ENCODE measurements around the gene ENTPD7. TPM values are rescaled to one million over a fixed set of nuclear protein-coding genes. Genes with fewer than 3 reads are reported as not detected.

Gene ENTPD7
- total and polyA plus RNA-seq, 7 experiments from 2014 or later = 0.47 to 6.6 (median 3.2) TPM

DNA sequence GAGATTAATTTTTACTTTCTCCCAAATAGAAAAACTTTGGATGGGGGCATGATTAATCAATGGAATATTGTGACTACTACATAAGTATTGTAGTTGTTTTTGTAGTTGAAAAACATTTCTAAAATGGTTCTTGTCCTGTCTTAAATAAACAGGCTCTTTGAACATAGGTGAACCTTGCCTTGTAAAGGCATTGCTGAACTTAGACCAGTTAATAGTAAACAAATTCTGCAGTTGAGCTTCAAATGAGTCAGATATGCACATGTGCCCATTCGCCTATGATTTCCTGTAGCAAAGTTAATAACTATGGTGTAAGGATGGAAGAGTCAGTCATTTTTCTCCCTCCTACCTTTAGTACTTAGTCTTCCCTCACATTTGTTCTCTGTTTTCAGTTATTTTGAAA lies 95.4 kb downstream of the ENTPD7 start:
- peaks cover 0 to 3% (median 0%) of the 10 kb centered on the region in 11 donors for H3K9me3 Mint-ChIP-seq
- H3K4me3 Mint-ChIP-seq = no peak overlapping the region
- Histone ChIP-seq H3K27ac (ENCODE audit: low read depth, low read length) (no peak overlapping the region), H3K9me3 (ENCODE audit: control insufficient read depth in 2 of 3, low read length in 3 of 3) (no peaks in the 10 kb centered on the region), H3K27me3 (ENCODE audit: control insufficient read depth in 2 of 2, insufficient read depth in 2 of 2, low read length in 2 of 2) (no peaks in the 10 kb centered on the region), H3K4me1 (ENCODE audit: control insufficient read depth in 2 of 2, insufficient read depth in 2 of 2, low read length in 2 of 2) (no peaks in the 10 kb centered on the region), H3K36me3 (ENCODE audit: control insufficient read depth in 2 of 3, insufficient read depth in 3 of 3, low read length in 3 of 3) (peaks cover 15 to 77% (median 26%) of the 10 kb centered on the region in 3 experiments), H3K4me3 (ENCODE audit: low read length) (no peak overlapping the region)
- intact Hi-C loops (cut with micrococcal nuclease) = no loop called here
- no peak for DNase-seq
- no peak for ATAC-seq
- peaks cover 11 to 79% (median 64%) of the 10 kb centered on the region in 5 donors for H3K36me3 Mint-ChIP-seq
- no peak overlapping the region for H3K27ac Mint-ChIP-seq
- ChIA-PET POLR2A (no interaction called here), CTCF (no interaction called here)
- peaks cover 0 to 2% (median 0%) of the 10 kb centered on the region in 7 donors for H3K4me1 Mint-ChIP-seq
- no peaks in the 10 kb centered on the region for H3K27me3 Mint-ChIP-seq

Other genes with a start within 250 kb of the ENTPD7 start
- gene GOT1, start 228.9 kb upstream of the ENTPD7 start, total RNA-seq = 10 to 100 TPM in 3 of 5 experiments, 1 to 10 TPM in 2; 8.0 to 22.2 (median 10.2) TPM
- 10 to 100 TPM; 14.4 to 18.8 TPM for gene GOT1, start 228.9 kb upstream of the ENTPD7 start, polyA plus RNA-seq
- gene NKX2-3, start 126.6 kb upstream of the ENTPD7 start, total RNA-seq = not detected
- not detected for gene NKX2-3, start 126.6 kb upstream of the ENTPD7 start, polyA plus RNA-seq
- gene SLC25A28, start 39.1 kb upstream of the ENTPD7 start, total RNA-seq = 100 to 1,000 TPM in 1 of 5 experiments, 10 to 100 TPM in 4; 66.0 to 101 (median 90.4) TPM
- gene SLC25A28, start 39.1 kb upstream of the ENTPD7 start, polyA plus RNA-seq = 10 to 100 TPM; 21.3 to 37.2 TPM
- 10 to 100 TPM; 17.6 to 43.5 (median 32.9) TPM for gene COX15, start 72.6 kb downstream of the ENTPD7 start, total RNA-seq
- gene COX15, start 72.6 kb downstream of the ENTPD7 start, polyA plus RNA-seq = 10 to 100 TPM; 37.5 to 39.6 TPM
- gene CUTC, start 72.7 kb downstream of the ENTPD7 start, total RNA-seq = 10 to 100 TPM; 19.3 to 37.1 (median 25.0) TPM
- gene CUTC, start 72.7 kb downstream of the ENTPD7 start, polyA plus RNA-seq = 10 to 100 TPM; 74.3 to 75.1 TPM
- 1 to 10 TPM; 1.3 to 7.6 (median 4.2) TPM for gene ABCC2, start 123.1 kb downstream of the ENTPD7 start, total RNA-seq
- gene ABCC2, start 123.1 kb downstream of the ENTPD7 start, polyA plus RNA-seq = 1 to 10 TPM in 1 of 2 donors, under 1 TPM in 1; 0.95 to 1.0 TPM

Measured in naive thymus-derived CD4-positive, alpha-beta T cell (primary cell).